GM18499 (cell line): ENCODE data around the gene ARNT2.

ENCODE experiments used
- ATAC-seq: cut with Tn5 transposase; IDR thresholded peaks from one replicate; pipeline ENCODE4 v1.9.1; 2021; ENCODE audit warnings: moderate number of reproducible peaks; ENCODE audit not compliant: insufficient read depth, unreplicated experiment

ARNT2 gene

DNA sequence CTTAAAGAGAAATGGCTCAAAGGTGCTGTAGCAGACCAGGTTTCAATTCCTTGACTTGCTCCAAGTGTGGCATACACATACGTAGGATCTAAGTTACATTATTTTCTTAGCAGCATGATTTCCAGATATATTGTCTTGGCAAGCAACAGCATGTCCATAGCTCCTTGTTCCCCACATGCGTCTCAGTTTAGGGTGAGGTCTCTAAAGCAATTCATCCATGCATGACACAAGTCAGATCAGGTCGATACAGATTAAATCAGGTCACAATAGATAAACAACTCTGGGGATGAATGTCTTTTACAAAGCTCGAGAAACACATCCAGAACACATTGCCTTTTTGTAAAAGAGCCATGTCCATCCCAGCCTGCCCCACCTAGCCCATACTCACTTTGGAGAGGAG is 182.0 kb downstream of the ARNT2 start:
- no peak for ATAC-seq

GRCh38 chr15:80587007-80587406 is 182.8 kb downstream of the ARNT2 start:
- no peak for ATAC-seq

DNA sequence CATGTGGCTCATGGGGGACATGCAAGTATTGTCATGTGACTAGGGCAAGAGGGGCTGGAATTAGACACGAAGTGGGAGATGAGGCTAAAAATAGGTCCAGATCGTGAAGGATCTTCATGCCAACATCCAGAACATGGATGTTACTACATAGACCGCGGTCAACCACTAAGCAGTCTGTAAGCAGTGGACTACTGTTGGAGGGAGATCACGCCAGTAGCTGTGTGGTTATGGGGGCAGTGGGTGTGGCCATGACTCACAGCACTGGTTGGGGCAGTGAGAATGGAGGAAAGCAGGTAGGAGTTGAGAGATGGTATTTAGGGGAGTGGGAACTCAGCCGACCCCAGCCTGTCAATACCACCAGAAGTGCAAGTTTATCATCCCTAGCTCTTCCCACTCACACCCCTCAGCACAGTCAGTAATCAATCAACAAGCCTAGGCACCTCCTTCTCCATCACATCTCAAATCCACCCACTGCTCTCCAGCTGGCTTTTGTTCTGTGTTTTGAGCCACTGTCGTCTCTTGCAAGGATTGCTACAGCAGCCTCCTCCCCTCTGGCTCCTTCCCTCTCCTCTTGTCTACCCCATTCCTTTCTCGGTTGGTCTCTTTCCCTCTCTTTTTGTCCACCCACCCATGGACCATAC is 183.8 kb downstream of the ARNT2 start:
- ATAC-seq = no peak

- no peak for ATAC-seq
Measured at GRCh38 chr15:80588801-80589200, 184.6 kb downstream of the ARNT2 start.

DNA sequence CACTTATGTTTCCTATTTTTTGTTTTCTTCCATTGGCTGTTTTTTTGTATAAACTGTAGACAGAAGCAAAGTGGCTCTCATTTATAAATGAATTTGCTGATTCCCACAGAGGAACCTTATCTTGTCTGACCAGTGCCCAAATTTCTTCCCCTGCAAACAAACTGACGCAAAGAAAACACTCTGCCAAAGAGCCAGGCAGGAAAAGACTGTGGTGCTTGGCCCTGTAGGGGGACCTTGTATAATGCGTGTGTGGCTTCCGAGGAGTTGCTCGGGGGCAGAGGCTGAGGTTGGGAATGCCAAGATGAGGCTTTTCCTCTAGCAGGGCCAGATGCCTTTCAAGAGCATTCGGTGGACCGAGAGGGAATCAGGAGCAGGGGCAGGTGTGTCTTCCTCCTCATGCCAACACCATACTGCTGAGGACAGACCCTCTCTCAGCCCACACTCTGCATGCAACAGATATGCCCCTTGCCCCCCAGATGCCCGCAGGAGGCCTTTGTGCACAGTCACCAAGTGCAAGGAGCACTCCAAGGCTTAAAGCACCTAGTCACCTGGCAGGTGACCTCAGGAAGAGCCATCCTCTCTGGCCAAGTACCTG is 186.7 kb downstream of the ARNT2 start:
- no peak for ATAC-seq

GRCh38 chr15:80591471-80591870 is 187.3 kb downstream of the ARNT2 start:
- no peak for ATAC-seq

GRCh38 chr15:80591938-80592825 is 188.0 kb downstream of the ARNT2 start:
- ATAC-seq = no peak

DNA sequence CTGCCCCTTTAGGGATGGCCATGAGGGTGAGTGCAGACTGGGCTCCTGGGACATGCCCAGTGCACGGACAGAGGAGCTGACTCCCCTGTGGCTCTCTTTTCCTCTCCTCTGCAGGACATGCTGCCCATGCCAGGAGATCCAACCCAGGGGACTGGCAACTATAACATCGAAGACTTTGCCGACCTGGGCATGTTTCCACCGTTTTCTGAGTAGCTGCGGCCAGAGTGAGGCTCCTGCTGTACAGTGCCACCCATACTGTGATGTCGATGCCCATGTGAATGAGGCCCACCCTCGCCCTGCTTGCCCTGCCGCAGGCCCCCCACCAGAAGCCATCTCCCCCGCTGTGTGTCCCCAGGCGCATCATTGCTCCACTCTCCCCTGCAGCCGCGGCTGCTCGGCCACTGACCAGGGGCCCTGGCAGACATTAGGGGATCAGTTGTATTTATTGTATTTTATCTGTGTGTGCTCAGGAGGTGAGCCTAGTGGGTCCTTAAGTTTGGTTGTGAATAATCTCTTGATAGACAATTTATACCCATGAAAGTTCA is 189.4 kb downstream of the ARNT2 start:
- ATAC-seq = no peak

DNA sequence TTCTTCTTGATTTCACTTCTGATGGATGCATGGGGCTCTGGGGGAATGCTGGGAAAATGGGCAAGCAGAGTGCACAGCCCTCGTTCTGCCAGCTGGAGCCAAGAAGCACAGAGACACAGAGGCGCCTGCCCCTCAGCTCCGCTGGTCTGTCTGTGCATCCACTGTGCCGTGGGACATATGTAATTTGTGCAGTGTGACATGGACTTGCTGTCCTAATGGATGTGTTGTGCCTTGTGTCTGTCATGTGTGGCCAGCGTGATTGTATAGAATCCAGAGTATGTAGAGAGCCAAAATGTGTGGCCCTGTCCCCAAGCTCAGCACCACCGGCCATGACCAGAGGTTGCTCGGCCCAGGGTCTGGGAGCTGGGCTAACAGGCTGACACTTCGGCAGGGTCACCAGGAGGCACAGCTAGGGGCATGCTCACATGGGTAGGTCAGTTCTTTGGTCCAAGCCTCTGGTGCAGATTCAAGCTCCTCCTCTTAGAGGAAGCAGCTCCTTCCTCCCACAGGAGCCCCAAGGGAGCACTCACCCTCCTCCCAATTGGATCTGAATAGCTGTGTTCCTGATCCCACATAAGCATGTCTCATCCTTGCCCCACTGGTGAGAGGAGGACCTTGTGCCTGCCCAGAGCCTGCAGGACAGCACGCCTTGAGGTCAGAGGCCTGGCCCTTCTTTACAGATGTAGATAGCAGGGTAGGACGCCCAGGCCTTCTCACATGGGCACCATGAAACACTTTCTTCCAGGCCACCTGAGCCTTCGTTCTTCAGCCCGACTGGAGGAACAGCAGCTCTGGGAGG is 190.1 kb downstream of the ARNT2 start:
- no peak for ATAC-seq

- ATAC-seq = no peak
Measured at GRCh38 chr15:80595396-80595795, 191.2 kb downstream of the ARNT2 start.

GRCh38 chr15:80596521-80596976 is 192.4 kb downstream of the ARNT2 start:
- no peak for ATAC-seq

DNA sequence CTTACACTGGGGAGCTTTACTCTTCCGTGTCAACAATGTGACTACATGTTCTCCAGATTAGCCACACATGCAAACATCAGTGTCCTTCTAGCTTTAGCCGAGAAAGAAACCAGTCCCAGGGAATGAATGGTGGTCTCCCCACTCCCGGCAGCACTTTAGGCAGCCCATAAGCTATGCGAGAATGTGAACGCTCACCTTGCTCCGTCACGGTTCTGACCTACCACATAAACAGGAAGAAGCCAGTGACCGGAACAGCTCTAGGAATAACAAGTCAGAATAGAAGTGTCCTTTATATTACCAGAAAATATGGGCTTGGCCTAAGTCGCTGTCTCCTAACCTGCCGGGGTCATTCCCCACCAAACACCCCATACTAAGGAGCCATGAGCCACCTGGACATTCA is 192.9 kb downstream of the ARNT2 start:
- ATAC-seq = no peak

- ATAC-seq = no peak
Measured at GRCh38 chr15:80599359-80599758, 195.2 kb downstream of the ARNT2 start.

DNA sequence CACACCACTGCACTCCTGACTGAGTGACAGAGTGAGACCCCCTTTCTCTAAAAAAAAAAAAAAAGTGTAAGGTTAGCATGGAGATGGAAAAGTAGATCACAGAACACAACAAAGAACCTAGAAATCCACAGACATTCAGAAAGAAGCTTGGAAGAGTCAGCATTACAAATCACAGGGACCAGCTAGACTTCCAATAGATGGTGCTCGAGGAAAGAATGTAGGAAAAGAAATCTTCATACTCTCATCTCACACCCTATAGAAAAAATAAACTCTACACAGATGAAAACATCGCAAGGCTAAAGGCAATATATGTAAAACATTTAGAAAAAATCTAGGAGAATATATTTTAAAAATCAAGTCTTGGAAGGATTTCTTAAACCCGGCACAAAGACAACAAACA is 196.4 kb downstream of the ARNT2 start:
- no peak for ATAC-seq

GRCh38 chr15:80601256-80601655 is 197.1 kb downstream of the ARNT2 start:
- no peak for ATAC-seq

GRCh38 chr15:80604583-80605575 is 200.7 kb downstream of the ARNT2 start:
- no peak for ATAC-seq

DNA sequence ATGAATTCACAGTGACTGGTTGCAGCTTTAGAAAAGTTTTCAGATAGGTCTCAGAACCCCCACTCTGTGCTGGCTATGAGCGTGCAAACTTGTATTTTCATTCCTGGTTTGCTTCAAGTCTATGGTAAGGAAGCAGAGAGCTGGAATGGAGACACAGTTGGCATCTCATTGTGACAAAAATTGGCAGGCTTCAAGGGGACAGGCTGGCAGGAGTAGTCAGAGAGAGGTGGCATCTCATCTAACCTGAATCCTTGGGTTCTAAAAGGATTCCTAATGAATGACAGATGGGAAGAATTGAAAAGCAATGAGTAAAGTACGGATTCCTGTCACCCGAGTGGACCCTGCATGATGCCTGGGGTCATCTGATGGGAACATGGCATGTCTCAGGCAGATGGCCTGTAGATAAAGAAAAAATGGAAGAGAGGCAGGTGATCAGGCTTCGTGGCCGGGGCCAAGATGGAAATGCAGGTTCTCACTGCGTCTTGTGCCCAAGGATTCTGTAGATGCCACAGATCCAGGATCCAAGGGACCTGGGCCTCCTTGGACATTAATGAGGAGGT is 201.5 kb downstream of the ARNT2 start:
- ATAC-seq = no peak

GRCh38 chr15:80606511-80607071 is 202.4 kb downstream of the ARNT2 start:
- no peak for ATAC-seq
